GM12878 (cell line): Measurements from ENCODE around the gene AGAP1. TPM values are rescaled to one million over a fixed set of nuclear protein-coding genes. Genes with fewer than 3 reads are reported as not detected.

Experiments
- ATAC-seq: fragments of 200-7000 bp; cut with Tn5 transposase; 3 replicates; pipeline ENCODE4 v1.9.1; 2020; ENCODE audit warnings: mild to moderate bottlenecking, moderate library complexity
- BruUV-seq: library from RNA; stranded (reverse); fragments of 400-500 nt; replicated peaks from 2 replicates; lab custom pipeline; 2021; lab: Mats Ljungman, UMichigan
- CTCF ChIA-PET: fragments of 300-600 bp; sonication (Branson Sonifier 250); formaldehyde crosslinking; extraction: SDS; loops from one replicate; lab custom pipeline; 2021; ENCODE audit warnings: inconsistent platforms; lab: Yijun Ruan, JAX
- POLR2A ChIA-PET: fragments of 350-600 bp; formaldehyde crosslinking; extraction: SDS; loops from one replicate; lab custom pipeline; 2021; ENCODE audit warnings: inconsistent platforms; lab: Charles Lee
- RAD21 ChIA-PET: fragments of 300-600 bp; sonication (Branson Sonifier 250); formaldehyde crosslinking; loops from one replicate; lab custom pipeline; 2023; ENCODE audit warnings: antibody characterized with exemption; ENCODE audit not compliant: unreplicated experiment; lab: Charles Lee
- SMC1A ChIA-PET: fragments of 300-600 bp; sonication (Branson Sonifier 250); formaldehyde crosslinking; loops from one replicate; lab custom pipeline; 2023; ENCODE audit not compliant: unreplicated experiment, uncharacterized antibody; lab: Charles Lee
- DNase-seq: peaks from one replicate; pipeline ENCODE4 v3.0.0-alpha.2; 2011; ENCODE audit warnings: low read depth, low spot score
- FAIRE-seq: peaks from 3 replicates; lab custom pipeline; 2011; peaks lifted over from hg19 to GRCh38; lab: Jason Lieb, UNC
- H2AFZ ChIP-seq: 2 replicates; pipeline ENCODE4 v1.6.0; 2011; ENCODE audit warnings: low read depth, low read length, control low read depth; ENCODE audit not compliant: control insufficient read depth
- H3K27ac ChIP-seq: 2 replicates; pipeline ENCODE4 v1.5.1; 2011; ENCODE audit warnings: control low read depth; ENCODE audit not compliant: control insufficient read depth, insufficient read depth
- H3K27me3 ChIP-seq, 2 experiments: replicated peaks in 1 of 2; 2 replicates each; pipeline versions ENCODE4 v1.6.0 to v1.6.1; 2011; ENCODE audit warnings: low read length in 1 of 2; ENCODE audit not compliant: control insufficient read depth in 2 of 2, insufficient read depth in 2 of 2
- H3K36me3 ChIP-seq, 2 experiments: 2 replicates each; pipeline ENCODE4 v1.5.1; 2011; ENCODE audit warnings: low read length in 1 of 2; ENCODE audit not compliant: control insufficient read depth in 2 of 2, insufficient read depth in 2 of 2
- H3K4me1 ChIP-seq: 2 replicates; pipeline ENCODE4 v1.6.1; 2011; ENCODE audit warnings: mild to moderate bottlenecking, low read length, moderate library complexity, mixed read lengths; ENCODE audit not compliant: control insufficient read depth, insufficient read depth
- H3K4me2 ChIP-seq: 2 replicates; pipeline ENCODE4 v1.6.0; 2011; ENCODE audit warnings: control low read depth; ENCODE audit not compliant: control insufficient read depth, insufficient read depth
- H3K4me3 ChIP-seq: fragments of 200-600 bp; sonication (generic); 2 replicates; pipeline ENCODE4 v1.5.1; 2016
- H3K79me2 ChIP-seq: 2 replicates; pipeline ENCODE4 v1.6.0; 2011; ENCODE audit warnings: low read length; ENCODE audit not compliant: control insufficient read depth, insufficient read depth
- H3K9ac ChIP-seq: 2 replicates; pipeline ENCODE4 v1.8.0; 2011; ENCODE audit warnings: low read length, control low read depth, mixed read lengths; ENCODE audit not compliant: control insufficient read depth, insufficient read depth
- H3K9me3 ChIP-seq: replicated peaks from 3 replicates; pipeline ENCODE4 v1.5.1; 2011; ENCODE audit warnings: mild to moderate bottlenecking, low read length; ENCODE audit not compliant: control insufficient read depth, insufficient read depth
- H4K20me1 ChIP-seq: 2 replicates; pipeline ENCODE4 v1.6.0; 2011; ENCODE audit not compliant: control insufficient read depth, insufficient read depth
- HDAC6 ChIP-seq: fragments of 200-600 bp; sonication (generic); IDR thresholded peaks from one replicate; pipeline ENCODE4 v1.8.0; 2017; ENCODE audit warnings: antibody characterized with exemption; ENCODE audit not compliant: unreplicated experiment
- JUND ChIP-seq: IDR thresholded peaks from 2 replicates; pipeline ENCODE4 v1.6.1; 2012; ENCODE audit warnings: low read depth, mild to moderate bottlenecking, low read length, improper control_type of control experiment, moderate library complexity
- POLR2AphosphoS2 ChIP-seq: IDR thresholded peaks from 2 replicates; pipeline ENCODE4 v1.6.1; 2011; ENCODE audit warnings: low read depth, mild to moderate bottlenecking, low read length, improper control_type of control experiment, moderate library complexity
- SMC3 ChIP-seq: IDR thresholded peaks from 2 replicates; pipeline ENCODE4 v1.6.1; 2011; ENCODE audit warnings: low read length, improper control_type of control experiment, borderline replicate concordance
- ZNF384 ChIP-seq: IDR thresholded peaks from 2 replicates; pipeline ENCODE4 v1.6.1; 2012; ENCODE audit warnings: low read depth, mild to moderate bottlenecking, low read length, improper control_type of control experiment, borderline replicate concordance
- ZNF687 ChIP-seq: fragments of 450-650 bp; IDR thresholded peaks from 2 replicates; pipeline ENCODE4 v1.6.1; 2017; ENCODE audit warnings: mild to moderate bottlenecking, moderate library complexity
- ZSCAN29 ChIP-seq: fragments of 450-650 bp; IDR thresholded peaks from 2 replicates; pipeline ENCODE4 v1.6.1; 2017; ENCODE audit warnings: mild to moderate bottlenecking, moderate library complexity
- WGBS: methylation state at CpG from one replicate; pipeline ENCODE4 v1.1.6; 2016; ENCODE audit warnings: low lambda C conversion rate; ENCODE audit not compliant: insufficient replicate concordance, insufficient coverage; ENCODE audit errors: missing lambda C conversion rate; 5-methylcytosine and 5-hydroxymethylcytosine counted together
- in situ Hi-C: fragments of 300-500 bp; cut with MboI; formaldehyde crosslinking; loops from 9 replicates; pipeline ENCODE4 v1.14.3; 2018; ENCODE audit warnings: mixed read lengths
- intact Hi-C: fragments of 100-400 bp; cut with micrococcal nuclease; formaldehyde crosslinking; loops from one replicate; pipeline ENCODE4 v1.14.2; 2022; ENCODE audit not compliant: unreplicated experiment
- polyA plus RNA-seq, 11 experiments: library from polyadenylated mRNA; depleted of rRNA in 4 of 11; unstranded in 6 of 11; stranded (reverse) in 5 of 11; fragments of >200 nt; fragmentation: Nextera tagmentation in 4 of 11; fragmentation: Illumina TruSeq in 1 of 11; extraction: Ambion mirVana in 4 of 11; extraction: Trizol in 1 of 11; gene quantifications; 1 replicate in 1 of 11; 2 replicates in 10 of 11; pipeline versions ENCODE4 v1.2.1 to v1.2.3, GENCODE V29; 2011 to 2016; ENCODE audit warnings: inconsistent platforms in 2 of 11, missing spikeins in 2 of 11, low read depth in 1 of 11
- total RNA-seq, 4 experiments: library from RNA; depleted of rRNA in 3 of 4; stranded (reverse); fragments of >200 nt in 3 of 4; fragmentation: Illumina TruSeq in 1 of 4; extraction: Trizol in 1 of 4; gene quantifications; 2 replicates each; pipeline versions ENCODE4 v1.2.1 to v1.2.3, GENCODE V29; 2013 to 2021
- TF ChIP-seq, protein P1 (sequence below): fragments of 450-650 bp; IDR thresholded peaks from 2 replicates; pipeline ENCODE4 v1.6.1; 2017; ENCODE audit warnings: mild to moderate bottlenecking

Gene AGAP1
- total and polyA plus RNA-seq, 10 of the 15 experiments (the other 5 are each of a cell fraction or from before 2014, with no cell fraction given): 0.05 to 0.15 (median 0.06) TPM; not detected in 7

- ChIA-PET SMC1A (no interaction called here), CTCF (no interaction called here), RAD21 (no interaction called here), POLR2A (no interaction called here)
- no peak for DNase-seq
- FAIRE-seq: no peak
- no peak for TF ChIP-seq ZNF384
- Histone ChIP-seq H3K4me1 (no peaks in the 10 kb centered on the region), H3K4me3 (no peak overlapping the region), H3K9me3 (no peaks in the 10 kb centered on the region), H3K27ac (no peak overlapping the region), H3K79me2 (no peaks in the 10 kb centered on the region), H3K27me3 (no peaks in the 10 kb centered on the region), H4K20me1 (no peaks in the 10 kb centered on the region), H3K9ac (no peak overlapping the region), H3K4me2 (no peak overlapping the region), H2AFZ (no peak overlapping the region), H3K36me3 (no peaks in the 10 kb centered on the region)
- in situ Hi-C loops: no loop called here
- WGBS: 51% methylated on average over 7 of the region's 7 CpGs
- intact Hi-C loops: no loop called here
- ATAC-seq: no peak
- BruUV-seq: no TSS peak
Measured at GRCh38 chr2:236146436-236146835, 652.6 kb downstream of the AGAP1 start.

GRCh38 chr2:236155406-236155805 lies 661.6 kb downstream of the AGAP1 start:
- FAIRE-seq: no peak
- 42% methylated on average over 3 of the region's 3 CpGs for WGBS
- CTCF ChIA-PET: no interaction called here
- TF ChIP-seq SMC3 (no peak), ZNF687 (no peak), JUND (no peak), POLR2AphosphoS2 (no peak), ZSCAN29 (no peak), HDAC6 (no peak)
- TF ChIP-seq, protein P1, sequence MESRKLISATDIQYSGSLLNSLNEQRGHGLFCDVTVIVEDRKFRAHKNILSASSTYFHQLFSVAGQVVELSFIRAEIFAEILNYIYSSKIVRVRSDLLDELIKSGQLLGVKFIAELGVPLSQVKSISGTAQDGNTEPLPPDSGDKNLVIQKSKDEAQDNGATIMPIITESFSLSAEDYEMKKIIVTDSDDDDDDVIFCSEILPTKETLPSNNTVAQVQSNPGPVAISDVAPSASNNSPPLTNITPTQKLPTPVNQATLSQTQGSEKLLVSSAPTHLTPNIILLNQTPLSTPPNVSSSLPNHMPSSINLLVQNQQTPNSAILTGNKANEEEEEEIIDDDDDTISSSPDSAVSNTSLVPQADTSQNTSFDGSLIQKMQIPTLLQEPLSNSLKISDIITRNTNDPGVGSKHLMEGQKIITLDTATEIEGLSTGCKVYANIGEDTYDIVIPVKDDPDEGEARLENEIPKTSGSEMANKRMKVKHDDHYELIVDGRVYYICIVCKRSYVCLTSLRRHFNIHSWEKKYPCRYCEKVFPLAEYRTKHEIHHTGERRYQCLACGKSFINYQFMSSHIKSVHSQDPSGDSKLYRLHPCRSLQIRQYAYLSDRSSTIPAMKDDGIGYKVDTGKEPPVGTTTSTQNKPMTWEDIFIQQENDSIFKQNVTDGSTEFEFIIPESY: no peak

More at GRCh38 chr2:236155406-236155805, 661.6 kb downstream of the AGAP1 start:
- no peak overlapping the region for H3K4me3 ChIP-seq
- no peak overlapping the region for H3K27ac ChIP-seq
- ChIA-PET RAD21 (no interaction called here), POLR2A (no interaction called here), SMC1A (no interaction called here)
- no peak overlapping the region for H3K4me2 ChIP-seq
- intact Hi-C loops (no loop called here), in situ Hi-C loops (no loop called here)
- no peak overlapping the region for H2AFZ ChIP-seq
- no peaks in the 10 kb centered on the region for H3K4me1 ChIP-seq
- no peaks in the 10 kb centered on the region for H3K36me3 ChIP-seq
- H3K27me3 ChIP-seq: peaks cover 0 to 1% of the 10 kb centered on the region in 2 experiments; a peak in 2 of 4 replicates
- H3K79me2 ChIP-seq: no peaks in the 10 kb centered on the region
- H4K20me1 ChIP-seq: no peaks in the 10 kb centered on the region
- ATAC-seq (no peak), DNase-seq (no peak)
- no peaks in the 10 kb centered on the region for H3K9me3 ChIP-seq
- BruUV-seq: no TSS peak
- H3K9ac ChIP-seq: no peak overlapping the region
